ENCODE results near the gene UBXN1.
"Not testable (repeated sequence)": the region's sequence is repeated elsewhere in the genome, so short reads cannot be mapped to it uniquely, and the experiment has no call there.

Gene UBXN1

DNA sequence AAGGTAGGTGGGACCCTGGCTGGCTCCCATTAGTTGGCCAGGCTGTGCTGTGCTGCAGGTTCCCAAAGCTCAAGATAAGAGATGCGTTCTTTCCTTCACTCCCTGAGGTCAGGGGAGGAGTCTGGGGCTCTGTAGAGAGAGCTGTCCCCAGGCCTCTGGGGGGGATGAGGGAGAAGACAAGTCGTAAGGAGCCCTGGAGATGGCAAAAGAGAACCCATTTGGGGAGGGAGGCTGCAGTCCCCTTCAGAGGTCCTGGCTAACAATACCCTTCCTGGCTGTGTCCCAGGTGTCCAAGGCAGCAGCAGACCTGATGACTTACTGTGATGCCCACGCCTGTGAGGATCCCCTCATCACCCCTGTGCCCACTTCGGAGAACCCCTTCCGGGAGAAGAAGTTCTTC lies 29.5 kb upstream of the UBXN1 start:
- DNase-seq, result no peak

DNA sequence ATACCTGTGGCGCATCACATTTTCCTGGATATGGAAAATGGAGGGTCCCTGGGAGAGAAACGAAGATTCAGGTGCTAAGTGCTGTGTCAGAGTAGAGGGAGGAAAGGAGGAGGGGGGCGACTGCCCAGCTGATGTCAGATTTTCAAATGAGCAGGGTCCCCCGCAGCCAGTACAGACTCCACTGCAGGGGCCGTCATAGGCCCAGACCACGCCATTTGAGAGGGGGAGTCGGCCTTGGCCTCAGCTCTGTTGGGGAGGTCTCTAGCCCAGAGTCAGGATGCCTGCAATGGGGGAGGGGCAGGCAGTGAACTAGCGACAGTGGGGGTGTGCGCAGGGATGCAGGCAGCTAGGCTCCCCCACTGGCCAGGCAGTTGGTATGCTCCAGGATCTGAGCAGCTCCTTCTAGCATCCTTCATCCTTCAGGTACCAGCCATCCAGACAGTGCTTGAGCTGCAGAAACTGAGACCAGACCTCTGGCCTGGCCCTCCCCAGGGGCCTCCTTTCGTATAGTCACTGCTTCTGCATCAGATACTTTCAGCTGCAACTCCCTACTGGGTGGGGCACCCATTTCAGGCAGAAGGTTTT lies 28.5 kb upstream of the UBXN1 start, which contains the start of the genes BSCL2 and GNG3:
TSS of gene BSCL2 (minus strand) at position 148 of the 585 bp plus-strand sequence. CDS start 229 bp downstream, outside the sequence.
TSS of gene GNG3 (plus strand) at position 400 of the 585 bp plus-strand sequence. CDS start 620 bp downstream, outside the sequence.
- no peak for DNase-seq

DNA sequence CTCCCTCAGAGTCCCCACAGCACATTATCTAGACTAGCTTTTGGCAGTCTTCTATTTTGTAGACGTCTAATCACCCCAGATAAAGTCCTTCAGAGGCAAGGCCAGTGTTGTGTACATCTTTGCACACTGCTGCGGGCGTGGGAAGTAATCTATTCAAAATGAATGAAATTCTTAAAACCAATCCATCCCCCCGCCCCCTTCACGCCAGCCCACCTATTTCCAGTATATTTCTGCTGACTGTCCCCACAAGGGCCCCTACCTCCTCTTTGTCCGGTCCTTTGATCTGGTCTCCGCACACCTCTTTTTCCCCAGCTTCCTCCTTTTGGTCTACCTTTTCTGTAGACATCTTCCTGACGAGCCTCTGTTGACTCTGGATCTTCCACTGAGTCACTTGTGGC lies 28.0 kb upstream of the UBXN1 start:
- no peak for DNase-seq

DNA sequence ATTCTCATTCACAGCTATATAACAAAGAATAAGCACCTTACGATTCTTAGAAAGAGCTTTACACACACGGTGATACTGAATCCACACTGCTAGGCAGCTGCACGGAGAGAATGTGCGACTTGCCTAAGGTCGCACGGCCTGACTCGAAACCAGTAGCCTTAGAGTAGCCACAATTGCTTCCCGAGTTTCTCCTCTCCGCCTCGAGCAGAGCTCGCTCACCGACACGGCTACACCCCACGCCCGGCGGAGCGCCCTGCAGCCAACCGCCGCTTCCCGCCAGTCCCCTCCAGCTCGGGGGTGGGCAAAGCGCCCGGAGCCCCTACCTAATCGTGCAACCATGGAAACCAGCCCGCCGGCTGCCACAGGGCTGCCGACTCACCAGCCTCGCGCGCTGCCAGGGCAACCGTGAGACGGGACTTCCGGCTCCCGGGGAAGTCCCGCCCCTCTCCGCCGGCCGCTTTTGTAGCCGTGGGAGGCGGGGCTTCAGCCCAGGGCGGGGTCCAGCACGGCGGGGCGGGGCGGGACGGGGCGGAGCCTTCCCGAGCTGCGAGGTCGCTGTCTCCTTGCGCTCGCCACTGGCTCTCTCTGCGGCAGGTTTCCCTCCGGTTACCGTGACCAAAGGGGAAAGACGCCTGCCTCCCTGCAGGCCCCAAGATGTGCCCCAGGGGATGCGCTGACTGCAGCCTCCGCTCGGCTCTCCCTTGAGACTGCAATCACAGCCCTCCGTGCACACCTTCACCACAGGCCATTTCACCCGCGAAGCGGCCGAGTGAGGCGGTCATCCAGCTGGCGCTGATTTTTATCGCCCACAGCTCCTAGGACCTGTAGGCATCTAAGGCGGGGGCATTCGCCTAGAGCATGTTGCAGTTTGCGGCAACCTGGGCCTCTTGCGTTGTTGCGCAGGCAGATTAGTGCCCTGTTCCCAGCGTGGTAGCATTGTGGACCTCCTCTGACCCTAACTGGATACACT lies 27.3 kb upstream of the UBXN1 start:
- peak; percentile 92 for DNase-seq

DNA sequence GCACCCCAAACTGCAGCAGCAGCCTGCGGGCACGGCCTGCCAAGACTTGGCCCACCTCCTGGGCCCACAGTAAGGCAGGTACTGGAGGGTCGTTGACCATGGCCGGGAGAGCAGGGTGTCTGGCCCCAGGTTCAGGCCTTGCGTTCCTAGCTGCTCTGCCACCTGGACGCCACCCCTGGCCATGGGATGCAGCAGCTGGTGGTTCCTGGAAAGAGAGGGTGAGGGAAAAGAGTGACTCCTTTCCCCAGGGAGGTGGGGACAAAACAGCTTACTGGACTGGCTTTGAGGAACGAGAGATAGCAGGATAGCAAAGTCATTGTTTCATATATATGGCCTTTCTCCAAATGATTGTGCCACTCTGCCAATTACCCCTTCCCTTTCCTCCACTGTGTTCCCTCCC lies 26.5 kb upstream of the UBXN1 start:
- DNase-seq, result no peak

DNA sequence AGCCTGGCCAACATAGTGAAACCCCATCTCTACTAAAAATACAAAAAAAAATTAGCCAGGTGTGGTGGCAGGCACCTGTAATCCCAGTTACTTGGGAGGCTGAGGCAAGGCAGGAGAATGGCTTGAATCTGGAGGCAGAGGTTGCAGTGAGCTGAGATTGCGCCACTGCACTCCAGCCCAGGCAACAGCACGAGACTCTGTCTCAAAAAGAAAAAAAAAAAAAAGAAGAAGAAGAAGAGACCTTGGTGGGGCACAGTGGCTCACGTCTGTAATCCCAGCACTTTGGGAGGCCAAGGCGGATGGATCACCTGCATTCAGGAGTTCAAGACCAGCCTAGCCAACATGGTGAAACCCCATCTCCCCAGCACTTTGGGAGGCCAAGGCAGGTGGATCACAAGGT lies 25.0 kb upstream of the UBXN1 start:
- not testable (repeated sequence) for DNase-seq

DNA sequence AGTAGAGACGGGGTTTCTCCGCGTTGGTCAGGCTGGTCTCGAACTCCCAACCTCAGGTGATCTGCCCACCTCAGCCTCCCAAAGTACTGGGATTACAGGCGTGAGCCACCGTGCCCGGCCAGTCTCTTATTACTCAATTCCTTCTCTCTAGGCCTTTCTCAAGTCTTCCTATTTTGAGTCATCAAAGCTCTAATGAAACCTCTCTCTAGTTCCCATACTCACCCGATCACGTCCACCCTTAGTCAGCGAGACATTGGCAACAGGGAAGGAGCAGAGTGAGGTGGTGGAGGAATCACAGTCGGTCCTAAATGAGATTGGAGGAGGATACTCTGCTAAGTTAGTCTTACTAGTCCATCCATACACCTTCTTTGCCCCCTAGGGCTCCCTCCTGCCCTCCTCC lies 23.4 kb upstream of the UBXN1 start:
- DNase-seq, result no peak

DNA sequence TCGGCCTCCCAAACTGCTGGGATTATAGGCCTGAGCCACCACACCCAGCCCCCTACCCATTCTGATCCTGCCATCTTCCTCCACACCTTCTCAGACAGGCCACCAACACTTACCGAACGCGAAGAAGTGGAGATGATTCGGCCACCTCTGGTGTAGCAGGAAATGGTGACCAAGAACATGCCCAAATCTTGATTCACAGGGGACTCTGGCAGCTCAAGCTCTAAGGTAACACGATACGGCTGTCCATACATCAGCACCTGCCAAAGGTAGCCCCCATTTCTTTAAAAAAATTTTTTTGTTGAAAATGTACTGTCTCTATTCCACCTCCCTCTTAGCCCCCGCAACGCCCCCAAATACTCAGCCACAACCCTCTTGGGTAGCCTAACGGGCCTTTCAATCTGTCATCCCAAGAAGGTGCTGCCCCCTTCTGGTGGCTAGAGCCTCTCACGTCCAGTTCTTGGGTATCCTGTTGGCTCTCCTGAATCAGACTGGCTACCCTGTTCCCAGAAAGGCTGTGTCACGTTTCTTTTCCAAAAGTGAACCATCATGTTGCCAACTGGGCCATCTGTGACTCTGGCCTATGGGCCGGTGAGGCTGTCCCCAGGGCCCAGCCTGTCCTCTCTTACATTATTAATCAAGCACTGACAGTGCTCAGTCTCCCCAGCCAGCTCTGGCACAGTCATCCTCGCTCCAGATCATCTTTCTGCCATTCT lies 15.7 kb upstream of the UBXN1 start:
- DNase-seq, result peak; percentile 51

DNA sequence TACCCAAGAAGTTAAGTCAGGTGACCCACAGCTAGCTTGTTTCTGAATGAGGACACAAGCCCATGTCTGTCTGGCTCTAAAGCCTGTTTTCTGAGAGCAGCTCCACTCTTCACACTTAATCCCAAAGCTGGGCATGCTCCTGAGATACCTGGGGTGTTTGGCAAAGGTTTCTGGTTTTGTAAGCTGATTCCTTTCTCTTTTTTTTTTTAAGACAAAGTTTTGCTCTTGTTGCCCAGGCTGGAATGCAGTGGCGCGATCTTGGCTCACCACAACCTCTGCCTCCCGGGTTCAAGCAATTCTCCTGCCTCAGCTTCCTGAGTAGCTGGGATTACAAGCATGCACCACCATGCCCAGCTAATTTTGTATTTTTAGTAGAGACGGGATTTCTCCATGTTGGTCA lies 14.8 kb upstream of the UBXN1 start:
- not testable (repeated sequence) for DNase-seq

DNA sequence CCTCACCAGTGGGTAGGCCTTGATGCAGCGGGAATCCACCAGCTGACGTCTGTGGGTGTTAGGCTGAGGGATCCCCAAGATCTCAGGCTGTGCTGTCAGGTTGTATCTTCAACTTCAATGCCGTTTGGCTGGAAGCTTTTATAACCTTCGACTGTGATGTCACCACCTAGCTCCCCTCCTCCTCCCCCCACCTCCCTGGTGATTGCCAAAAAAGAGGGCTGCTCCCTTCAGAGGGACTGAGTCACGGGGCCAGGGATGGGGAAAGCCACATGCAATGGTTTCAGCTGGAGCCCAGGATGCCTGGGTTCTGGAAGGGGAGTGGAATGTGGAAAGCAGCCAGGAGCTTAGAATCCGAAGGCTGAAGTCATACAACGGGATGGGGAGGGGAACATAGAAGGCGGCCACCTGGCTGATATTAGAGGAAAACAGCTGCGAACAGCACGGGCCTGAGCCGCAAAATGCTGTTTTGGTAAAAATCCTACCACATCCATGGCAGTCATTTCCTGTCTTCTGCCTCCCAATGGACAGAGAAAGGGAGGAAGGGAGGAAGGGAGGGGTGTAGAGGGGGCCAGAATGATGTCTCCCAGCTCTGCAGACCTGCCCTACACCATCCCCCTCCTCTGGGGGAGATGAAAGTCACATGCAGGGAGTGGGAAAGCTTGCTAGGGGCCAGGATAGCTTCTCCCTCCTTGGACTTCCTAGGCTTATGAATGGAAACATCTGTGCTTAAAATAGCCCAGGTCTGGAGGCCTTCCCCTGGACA lies 10.7 kb upstream of the UBXN1 start, which contains the start of gene LRRN4CL:
TSS of gene LRRN4CL (minus strand) at position 110 of the 763 bp plus-strand sequence. CDS start 1,022 bp downstream, outside the sequence.
- DNase-seq, result no peak

DNA sequence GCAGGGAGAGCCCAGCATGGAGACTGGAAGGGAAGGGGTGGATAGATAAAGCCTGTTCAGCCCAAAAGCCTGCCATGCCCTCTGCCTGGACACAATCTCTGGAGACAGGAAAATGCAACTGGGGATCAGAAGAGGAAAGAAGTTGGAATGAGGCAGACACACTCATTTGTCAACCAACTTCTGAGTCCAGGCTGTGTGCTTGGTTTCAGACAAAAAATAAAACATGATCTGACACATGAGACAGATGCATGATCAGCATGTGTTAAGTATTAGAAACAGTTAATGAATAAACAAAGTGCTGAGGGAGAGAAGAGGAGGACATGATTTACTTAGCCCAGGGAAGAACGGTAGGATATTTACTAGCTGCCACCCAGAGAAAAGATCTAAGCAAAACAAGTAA lies 9.6 kb upstream of the UBXN1 start:
- DNase-seq, result no peak

DNA sequence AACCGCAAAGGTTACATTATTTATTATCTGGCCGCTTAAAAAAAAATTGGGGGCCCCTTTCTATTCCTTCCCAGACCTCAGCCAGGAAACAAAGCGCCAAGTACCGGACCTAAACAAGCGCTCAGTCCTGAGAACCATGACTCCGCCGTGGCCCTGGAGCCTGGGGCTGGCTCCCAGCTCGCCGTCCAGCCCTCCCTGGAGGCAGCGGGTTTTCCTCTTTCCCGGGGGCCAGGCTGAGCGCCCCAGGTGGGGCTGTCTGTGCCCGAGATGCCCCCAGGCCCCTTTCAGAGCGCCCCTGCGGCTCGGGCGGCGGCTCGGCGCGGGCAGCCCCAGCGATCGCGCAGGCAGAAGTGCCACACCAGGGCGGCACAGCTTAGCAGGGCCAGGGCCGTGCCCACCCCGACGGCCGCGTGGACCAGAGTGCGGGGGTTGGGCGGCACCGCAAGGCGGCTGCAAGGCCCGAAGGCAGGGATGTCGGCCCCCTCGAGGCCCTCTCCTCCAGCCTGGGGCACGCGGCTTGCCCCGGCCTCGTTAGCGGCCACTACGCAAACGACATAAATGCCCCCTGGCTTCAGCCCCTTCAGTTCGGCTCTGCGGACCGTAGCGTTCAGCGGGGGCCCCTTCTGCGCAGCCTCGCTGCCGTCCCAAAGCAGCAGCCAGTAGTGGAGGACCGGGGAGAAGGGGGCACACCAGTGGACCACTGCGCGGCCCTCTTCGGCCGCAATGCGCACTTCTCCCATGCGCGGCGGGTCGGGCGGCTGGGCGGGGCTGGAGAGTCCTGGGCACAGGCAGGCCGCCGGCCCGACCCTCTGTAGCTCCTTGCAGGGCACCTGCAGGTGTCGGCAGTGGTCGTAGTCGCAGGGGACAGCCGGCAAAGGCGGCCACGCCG lies 8.9 kb upstream of the UBXN1 start:
- no peak for DNase-seq

DNA sequence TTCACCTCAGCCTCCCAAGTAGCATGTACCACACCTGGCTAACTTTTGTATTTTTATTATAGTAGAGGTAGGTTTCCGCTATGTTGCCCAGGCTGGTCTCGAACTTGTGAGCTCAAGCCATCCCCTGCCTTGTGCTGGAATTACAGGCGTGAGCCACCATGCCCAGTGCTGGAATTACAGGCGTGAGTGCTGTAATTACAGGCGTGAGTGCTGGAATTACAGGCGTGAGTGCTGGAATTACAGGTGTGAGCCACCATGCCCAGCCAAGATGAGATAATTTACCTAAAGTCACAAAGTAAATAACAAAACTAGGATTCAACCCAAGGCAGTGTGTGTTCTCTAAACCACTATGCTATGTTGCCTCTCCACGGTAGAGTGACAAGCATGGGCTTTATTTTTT lies 3.6 kb upstream of the UBXN1 start:
- DNase-seq, result no peak

DNA sequence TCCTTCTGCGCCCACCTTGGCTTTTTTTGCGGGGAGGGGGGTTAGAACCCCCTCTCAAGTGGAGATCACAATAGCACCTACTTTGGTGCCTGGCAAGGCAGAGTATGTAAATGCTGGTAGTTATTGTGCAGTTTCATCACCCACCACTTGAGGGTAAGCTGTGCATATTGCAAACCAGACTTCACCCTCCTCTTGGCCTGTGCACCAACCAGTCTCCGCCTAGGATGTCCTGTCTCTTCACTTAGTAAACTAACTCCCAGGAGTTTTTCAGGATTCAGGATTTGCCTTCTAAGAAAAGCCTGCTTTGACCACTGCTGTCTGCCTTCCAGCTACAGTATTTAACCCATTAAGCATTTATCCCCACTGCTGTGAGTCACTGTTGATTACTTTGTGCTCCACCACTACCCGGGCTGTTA lies 2.0 kb upstream of the UBXN1 start:
- peak; percentile 70 for DNase-seq

DNA sequence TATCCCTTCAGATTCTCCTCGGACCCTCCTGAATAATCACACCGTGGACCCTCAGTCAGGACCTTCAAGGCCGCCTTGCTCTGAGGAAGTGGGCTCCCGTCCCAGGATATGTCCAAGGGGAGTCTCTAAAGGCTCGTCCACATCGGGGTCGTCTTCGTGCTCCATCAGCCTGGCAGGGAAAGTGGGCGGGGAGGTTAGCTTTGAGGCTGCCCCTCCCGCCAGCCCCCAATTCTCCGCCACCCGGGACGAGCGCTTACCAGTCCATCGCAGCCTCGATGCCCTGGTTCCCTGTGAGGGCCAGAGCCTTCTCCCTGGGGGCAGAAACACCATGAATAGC lies 472 bp downstream of the UBXN1 start:
- no peak for DNase-seq

DNA sequence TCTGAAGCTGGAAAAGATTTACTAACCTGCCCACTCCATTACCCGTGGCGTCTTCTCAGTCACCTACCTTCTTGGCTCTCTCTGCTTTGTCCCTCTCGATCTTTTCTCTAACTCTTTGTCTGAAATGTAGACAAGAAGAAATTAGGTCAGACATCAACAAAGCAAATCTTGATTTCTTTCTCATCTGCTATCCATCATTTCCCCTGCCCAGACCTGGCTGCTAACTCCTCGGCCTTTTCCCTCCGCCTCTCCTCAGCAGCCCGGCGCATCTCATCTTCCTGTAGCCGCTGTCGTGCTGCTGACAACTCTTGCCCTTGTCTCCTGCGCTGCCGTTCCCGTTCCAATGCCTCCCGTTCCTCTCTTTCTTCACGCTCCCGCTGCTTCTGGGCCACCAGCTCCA lies 1.2 kb downstream of the UBXN1 start:
- DNase-seq, result no peak

DNA sequence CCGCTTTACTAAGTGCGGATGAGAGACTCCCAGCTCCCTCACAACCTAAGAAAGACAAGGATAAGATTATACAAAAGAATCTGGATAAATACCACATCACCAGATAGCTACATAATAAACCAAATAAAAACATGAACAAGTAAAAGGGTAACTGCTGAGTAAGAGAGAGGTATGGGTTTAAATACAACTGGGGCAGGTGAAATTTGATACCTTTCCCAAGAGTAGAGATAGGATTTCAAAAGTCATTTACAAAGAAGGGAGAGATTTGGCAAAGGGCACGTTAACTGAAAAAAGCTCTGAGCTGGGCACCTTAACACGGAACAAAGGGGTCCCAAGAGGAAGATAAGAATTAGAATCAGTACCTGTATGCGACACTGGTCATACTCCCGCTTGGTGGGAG lies 1.7 kb downstream of the UBXN1 start:
- no peak for DNase-seq

DNA sequence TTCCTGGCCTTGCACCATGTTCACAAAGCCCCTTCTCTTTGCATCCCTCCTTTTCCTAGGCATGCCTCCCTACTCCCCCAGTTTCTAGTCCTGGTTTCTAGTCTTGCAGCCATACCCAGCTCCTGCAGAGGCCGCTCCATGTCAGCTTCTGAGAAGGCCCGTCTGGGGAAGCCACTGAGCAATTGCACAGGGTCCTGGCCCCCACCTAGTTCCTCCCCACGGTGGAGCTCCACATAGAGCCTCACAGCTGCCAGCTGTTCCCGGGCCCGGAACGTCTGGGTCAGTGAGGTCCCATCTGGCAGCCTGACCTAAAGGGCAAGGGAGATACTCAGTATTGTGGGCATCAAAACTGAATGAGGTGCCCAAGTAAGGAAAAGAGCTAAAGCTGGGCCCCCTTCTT lies 2.2 kb downstream of the UBXN1 start:
- no peak for DNase-seq

DNA sequence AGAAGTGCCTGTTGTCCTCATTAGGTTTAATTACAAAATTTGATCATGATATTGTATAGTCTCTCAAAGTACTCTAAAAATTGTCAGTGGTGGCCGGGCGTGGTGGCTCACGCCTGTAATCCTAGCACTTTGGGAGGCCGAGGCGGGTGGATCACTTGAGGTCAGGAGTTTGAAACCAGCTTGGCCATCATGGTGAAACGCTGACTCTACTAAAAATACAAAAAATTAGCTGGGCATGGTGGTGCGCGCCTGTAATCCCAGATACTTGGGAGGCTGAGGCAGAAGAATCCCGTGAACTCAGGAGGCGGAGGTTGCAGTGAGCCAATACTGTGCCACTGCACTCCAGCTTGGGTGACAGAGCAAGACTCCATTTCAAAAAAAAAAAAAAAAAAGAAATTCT lies 3.5 kb downstream of the UBXN1 start:
- not testable (repeated sequence) for DNase-seq

DNA sequence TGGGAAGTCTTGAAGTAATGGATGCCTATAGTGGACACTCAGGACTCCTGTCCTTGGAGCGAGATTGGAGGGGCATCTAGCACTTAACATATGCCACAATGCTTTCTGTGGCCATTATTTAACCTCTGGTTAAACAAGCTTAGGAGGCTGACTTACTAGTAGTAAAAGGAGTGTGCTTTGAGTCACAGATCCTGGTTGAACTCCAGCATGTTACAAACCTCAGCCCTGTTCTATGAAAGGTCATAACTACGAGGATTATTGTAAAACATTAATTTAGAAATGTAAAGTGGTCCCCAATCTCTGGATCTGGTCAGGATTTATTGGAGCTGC lies 5.7 kb downstream of the UBXN1 start:
- DNase-seq, result no peak

DNA sequence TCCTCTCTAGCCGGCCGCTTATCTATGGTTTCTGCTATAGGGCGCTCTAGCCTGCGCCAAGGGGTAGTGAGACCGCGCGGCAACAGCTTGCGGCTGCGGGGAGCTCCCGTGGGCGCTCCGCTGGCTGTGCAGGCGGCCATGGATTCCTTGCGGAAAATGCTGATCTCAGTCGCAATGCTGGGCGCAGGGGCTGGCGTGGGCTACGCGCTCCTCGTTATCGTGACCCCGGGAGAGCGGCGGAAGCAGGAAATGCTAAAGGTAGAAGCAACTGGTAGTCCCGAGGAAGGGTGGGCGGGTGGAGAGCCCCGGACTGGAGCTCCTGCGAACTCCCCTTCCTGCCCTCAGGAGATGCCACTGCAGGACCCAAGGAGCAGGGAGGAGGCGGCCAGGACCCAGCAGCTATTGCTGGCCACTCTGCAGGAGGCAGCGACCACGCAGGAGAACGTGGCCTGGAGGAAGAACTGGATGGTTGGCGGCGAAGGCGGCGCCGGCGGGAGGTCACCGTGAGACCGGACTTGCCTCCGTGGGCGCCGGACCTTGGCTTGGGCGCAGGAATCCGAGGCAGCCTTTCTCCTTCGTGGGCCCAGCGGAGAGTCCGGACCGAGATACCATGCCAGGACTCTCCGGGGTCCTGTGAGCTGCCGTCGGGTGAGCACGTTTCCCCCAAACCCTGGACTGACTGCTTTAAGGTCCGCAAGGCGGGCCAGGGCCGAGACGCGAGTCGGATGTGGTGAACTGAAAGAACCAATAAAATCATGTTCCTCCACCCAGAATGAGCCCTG lies 7.1 kb downstream of the UBXN1 start, which contains the start of the genes LBHD1 and UQCC3:
TSS of gene LBHD1 (minus strand) at position 660 of the 782 bp plus-strand sequence. CDS start 2,236 bp downstream, outside the sequence.
TSS of gene UQCC3 (plus strand) at position 66 of the 782 bp plus-strand sequence. CDS start at position 139, 73 bp downstream.
- peak; percentile 96 for DNase-seq
